HG02798 (cell line): ENCODE data around the gene PGAP2.
"Not testable (repeated sequence)": the region's sequence is repeated elsewhere in the genome, so short reads cannot be mapped to it uniquely, and the experiment has no call there.

Experiments used
- ATAC-seq: cut with Tn5 transposase; IDR thresholded peaks from one replicate; pipeline ENCODE4 v1.9.1; 2021; ENCODE audit warnings: mild to moderate bottlenecking; ENCODE audit not compliant: unreplicated experiment, poor library complexity

The PGAP2 gene

GRCh38 chr11:3807909-3808860 is at the start of gene PGAP2:
Gene PGAP2, plus strand, starts transcription at chr11:3808560. Its CDS starts 2,700 bp downstream, at chr11:3811260.
- ATAC-seq = peak; percentile 71

GRCh38 chr11:3764266-3764665 is 44.1 kb upstream of the PGAP2 start:
- ATAC-seq = no peak

DNA sequence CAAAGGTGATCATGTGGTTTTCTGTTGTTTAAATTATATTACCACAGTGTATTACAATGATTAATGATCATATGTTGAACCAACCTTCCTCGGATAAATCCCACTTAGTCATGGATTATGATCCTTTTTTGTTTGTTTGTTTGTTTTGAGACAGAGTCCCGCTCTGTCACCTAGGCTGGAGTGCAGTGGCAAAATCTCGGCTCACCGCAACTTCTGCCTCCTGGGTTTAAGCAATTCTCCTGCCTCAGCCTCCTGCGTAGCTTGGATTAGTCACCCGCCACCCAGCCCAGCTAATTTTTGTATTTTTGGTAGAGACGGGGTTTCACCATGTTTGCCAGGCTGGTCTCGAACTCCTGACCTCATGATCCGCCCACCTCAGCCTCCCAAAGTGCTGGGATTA is 41.5 kb upstream of the PGAP2 start:
- ATAC-seq = not testable (repeated sequence)

DNA sequence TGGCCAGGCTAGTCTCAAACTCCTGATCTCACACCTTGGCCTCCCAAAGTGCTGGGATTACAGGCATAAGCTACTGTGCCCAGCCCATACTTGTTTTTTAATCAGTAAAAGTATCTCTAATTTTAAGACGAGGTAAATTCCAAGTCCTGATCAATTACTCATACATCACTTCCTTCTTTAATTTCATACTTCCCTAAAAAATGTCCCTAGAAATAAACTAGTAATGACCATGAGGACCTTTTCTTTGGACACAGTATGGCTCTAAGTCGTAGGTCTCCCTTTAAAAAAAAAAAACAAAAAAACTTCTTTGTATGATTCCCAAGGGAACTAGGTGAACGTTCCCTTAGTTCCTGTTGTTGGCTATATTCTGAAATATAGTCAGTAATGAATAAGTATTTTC is 40.8 kb upstream of the PGAP2 start:
- no peak for ATAC-seq

GRCh38 chr11:3773180-3773579 is 35.2 kb upstream of the PGAP2 start:
- no peak for ATAC-seq

DNA sequence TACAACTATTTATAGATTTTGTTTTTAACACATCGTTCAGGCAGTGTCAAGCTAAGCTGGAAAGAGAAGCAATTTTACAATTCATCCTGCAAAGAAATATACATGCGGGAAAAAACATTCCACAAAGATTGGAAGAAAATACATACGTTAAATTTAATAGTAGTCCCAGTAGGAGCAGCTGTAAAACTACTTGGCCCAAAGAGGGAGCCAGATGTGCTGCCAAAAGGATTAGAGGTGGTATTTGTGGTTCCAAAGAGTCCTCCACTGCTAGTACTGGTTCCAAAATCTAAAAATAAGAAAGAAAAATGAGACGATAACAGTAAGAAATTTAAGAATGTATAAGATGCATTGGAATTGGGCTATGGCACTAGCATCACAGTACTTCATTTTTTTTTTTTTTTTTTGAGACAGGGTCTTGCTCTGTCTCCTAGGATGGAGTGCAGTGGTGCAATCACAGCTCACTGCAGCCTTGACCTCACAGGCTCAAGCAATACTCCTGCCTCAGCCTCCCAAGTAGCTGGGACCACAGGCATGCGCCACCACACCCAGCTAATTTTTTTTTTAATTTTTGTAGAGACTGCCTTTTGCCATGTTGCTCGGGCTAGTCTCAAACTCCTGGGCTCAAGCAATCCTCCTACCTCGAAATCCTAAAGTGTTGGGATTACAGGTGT is 32.5 kb upstream of the PGAP2 start:
- no peak for ATAC-seq

GRCh38 chr11:3781423-3781822 is 26.9 kb upstream of the PGAP2 start:
- no peak for ATAC-seq

- ATAC-seq = no peak
Observed at GRCh38 chr11:3782963-3783362, 25.4 kb upstream of the PGAP2 start.

- no peak for ATAC-seq
Observed at GRCh38 chr11:3783611-3784010, 24.7 kb upstream of the PGAP2 start.

- no peak for ATAC-seq
Observed at GRCh38 chr11:3786781-3787428, 21.5 kb upstream of the PGAP2 start.

DNA sequence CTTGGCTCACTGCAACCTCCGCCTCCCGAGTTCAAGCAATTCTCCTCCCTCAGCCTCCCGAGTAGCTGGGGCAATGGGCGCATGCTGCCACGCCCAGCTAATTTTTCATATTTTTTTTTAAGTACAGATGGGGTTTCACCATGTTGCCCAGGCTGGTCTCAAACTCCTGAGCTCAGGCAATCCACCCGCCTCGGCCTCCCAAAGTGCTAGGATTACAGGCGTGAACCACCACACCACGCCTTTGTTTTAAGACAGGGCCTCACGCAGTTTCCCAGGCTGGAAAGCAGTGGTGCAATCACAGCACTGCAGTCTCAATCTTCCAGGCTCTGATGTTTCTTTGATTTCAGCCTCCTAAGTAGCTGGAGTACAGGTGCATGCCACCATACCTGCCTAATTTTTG is 14.0 kb upstream of the PGAP2 start:
- not testable (repeated sequence) for ATAC-seq

GRCh38 chr11:3795131-3796001 is 13.0 kb upstream of the PGAP2 start:
- ATAC-seq = no peak

DNA sequence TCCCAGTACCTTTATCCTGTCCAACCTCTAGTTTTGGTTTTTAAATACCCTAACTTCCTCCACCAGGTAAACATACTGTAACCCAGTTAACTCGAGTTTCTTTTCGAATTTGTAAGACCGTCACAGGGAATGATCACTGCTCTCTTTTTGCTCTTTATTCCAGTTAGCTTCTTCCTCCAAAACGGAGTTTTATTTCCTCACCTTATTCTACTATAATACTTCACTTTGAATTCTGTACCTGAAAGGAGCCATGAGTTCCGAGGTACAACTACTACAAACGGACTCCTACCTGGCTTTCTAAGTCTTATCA is 12.4 kb upstream of the PGAP2 start:
- no peak for ATAC-seq

DNA sequence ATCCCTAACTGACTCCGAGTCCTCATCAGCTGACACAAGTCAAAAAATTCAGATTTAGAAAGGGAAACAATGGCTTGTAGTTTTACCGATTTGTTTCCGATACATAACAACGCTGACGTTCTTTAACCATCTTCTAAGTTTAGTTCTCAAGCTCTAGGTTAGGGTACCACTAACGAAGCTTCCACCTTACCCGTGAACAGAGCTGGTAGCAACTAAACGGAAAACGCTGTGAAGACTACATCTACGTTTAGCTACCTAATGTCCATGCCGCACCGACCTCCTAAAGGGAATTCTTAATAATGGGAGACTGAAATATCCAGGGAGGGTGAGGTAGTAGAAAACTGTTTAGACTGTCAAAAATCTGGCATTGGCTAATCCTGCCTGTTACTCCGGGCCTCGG is 12.0 kb upstream of the PGAP2 start:
- no peak for ATAC-seq

DNA sequence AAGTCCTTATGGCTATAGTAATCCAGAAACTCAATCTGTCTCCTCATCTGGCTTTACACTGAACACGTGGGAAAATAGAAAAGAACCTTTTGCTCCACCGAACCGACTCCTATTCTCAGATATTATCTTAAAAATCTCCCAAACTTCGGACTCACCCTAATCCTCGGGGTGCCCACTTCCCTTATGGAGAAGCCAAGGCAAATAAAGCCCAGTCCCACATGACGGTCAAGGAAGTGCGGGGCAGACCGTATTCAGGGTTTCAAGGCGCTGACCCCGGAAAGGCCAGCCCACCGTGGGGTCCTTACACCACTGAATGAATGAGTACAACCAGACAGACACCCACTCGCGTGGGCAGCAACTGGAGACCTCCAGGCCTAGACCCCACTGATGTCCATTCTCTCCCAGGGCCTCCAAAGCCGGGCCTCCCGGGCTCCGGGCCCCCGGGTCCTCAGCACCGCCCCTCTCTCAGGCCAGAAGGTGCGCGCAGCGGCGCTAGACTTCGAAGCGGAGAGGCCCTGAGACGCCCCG is 11.5 kb upstream of the PGAP2 start:
- peak; percentile 27 for ATAC-seq

DNA sequence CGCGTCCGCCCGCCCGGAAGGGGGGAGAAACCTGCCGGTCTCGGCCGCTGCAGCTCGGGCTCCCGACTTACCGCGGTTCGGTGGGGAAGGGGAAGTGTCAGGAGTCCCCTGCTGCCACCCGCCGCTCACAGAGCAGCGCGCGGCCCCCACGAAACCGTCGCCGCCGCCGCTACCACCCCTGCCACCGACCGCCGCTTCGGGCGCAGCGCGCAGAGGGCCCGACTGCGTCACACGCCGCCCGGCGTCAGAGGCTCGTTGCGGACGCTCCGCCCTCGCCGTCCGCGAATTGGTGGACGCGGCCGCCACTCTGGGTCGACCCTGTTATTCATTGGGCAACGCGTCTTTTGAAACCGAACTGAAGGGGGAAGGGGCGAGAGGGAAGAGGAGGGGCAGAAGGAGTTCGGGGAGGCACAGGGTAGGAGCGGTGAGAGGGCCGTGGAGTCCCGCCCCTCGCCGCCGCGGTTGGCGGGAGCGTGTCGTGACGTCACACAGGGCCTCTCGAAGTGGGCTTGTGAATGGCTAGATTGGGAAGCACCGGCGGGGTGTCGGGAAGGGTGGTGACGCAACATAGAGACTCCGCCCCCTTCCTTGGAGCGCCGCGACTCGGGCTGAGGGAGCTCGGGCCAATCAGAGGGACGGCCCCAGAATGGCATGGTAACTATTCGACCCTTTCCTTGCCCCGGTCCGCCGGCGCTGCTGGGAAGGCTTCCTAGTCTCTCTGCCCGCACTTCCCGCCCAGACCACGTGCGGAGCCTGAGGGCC is 10.8 kb upstream of the PGAP2 start, which contains the start of gene NUP98:
TSS of gene NUP98 (minus strand) at position 226 of the 762 bp plus-strand sequence. CDS start 15,437 bp downstream, outside the sequence.
- ATAC-seq = peak; percentile 92

DNA sequence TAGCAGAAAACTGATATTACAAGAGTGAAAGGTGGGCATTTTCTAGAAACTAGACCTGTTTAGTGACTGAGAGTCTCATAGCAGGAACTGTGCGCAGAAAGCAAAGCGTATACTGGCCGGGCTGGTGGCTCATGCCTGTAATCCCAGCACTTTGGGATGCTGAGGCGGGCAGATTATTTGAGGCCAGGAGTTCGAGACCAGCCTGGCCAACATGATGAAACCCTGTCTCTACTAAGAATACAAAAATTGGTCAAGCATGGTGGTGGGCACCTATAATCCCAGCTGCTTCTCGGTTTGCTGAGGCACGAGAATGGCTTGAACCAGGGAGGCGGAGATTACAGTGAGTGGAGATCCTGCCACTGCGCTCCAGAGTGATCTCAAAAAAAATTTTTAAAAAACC is 9.2 kb upstream of the PGAP2 start:
- ATAC-seq = no peak

DNA sequence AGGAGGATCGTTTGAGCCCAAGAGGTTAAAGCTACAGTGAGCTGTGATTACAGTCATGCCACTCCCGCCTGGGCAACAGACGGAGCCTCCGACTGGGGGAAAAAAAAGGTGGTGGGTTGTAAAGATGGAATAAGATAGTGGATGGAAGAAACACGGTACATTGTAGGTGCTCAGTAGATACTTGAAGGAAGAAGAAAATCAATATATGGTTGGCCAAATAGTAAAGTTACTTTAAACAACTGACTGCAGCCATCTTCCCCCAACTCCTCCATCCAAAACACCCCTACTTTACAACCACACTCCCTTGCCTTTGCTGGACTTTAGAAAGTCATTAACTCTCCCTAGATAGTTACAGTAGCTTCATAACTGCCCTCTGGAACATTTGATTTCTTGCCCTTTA is 8.5 kb upstream of the PGAP2 start:
- no peak for ATAC-seq
